Fibroblast of the aortic adventitia (primary cell): ENCODE results near the gene IPO5. TPM values are rescaled to one million over a fixed set of nuclear protein-coding genes. Genes with fewer than 3 reads are reported as not detected.

ENCODE experiments used
- DNase-seq: peaks from one replicate; pipeline ENCODE4 v3.0.0-alpha.2; 2010; ENCODE audit warnings: low read depth
- H3K4me3 ChIP-seq: 2 replicates; pipeline ENCODE4 v1.5.1; 2011; ENCODE audit warnings: low read depth, mild to moderate bottlenecking, control low read depth, low read length, moderate library complexity
- CTCF ChIP-seq: IDR thresholded peaks from 2 replicates; pipeline ENCODE4 v1.5.1; 2011; ENCODE audit warnings: mild to moderate bottlenecking, low read length, control low read depth, inconsistent platforms; ENCODE audit not compliant: insufficient read depth
- total RNA-seq: library from RNA; depleted of rRNA; stranded (reverse); fragments of >200 nt; gene quantifications from 2 replicates; pipeline ENCODE4 v1.2.3, GENCODE V29; 2012; ENCODE audit warnings: low replicate concordance

Gene IPO5
- total RNA-seq, 1 donor: 286 TPM

GRCh38 chr13:97977982-97978381 lies 24.5 kb downstream of the IPO5 start:
- TF ChIP-seq CTCF: no peak
- peak overlapping the region; percentile 85 for H3K4me3 ChIP-seq
- peak; percentile 7 for DNase-seq

- peak overlapping the region; percentile 85 for H3K4me3 ChIP-seq
- TF ChIP-seq CTCF: no peak
- peak; percentile 43 for DNase-seq
Observed at GRCh38 chr13:97978651-97979050, 25.2 kb downstream of the IPO5 start.

GRCh38 chr13:97979051-97979450 lies 25.6 kb downstream of the IPO5 start:
- H3K4me3 ChIP-seq: no peak overlapping the region
- TF ChIP-seq CTCF: no peak

GRCh38 chr13:97979556-97979955 lies 26.1 kb downstream of the IPO5 start:
- no peak for TF ChIP-seq CTCF
- no peak for DNase-seq
- H3K4me3 ChIP-seq: no peak overlapping the region

More at GRCh38 chr13:97979051-97979450, 25.6 kb downstream of the IPO5 start:
- DNase-seq: peak; percentile 36

- H3K4me3 ChIP-seq: no peak overlapping the region
- peak; percentile 41 for DNase-seq
- no peak for TF ChIP-seq CTCF
Observed at GRCh38 chr13:97982286-97982685, 28.8 kb downstream of the IPO5 start.

- DNase-seq: no peak
- no peak for TF ChIP-seq CTCF
Observed at GRCh38 chr13:97986835-97987234, 33.4 kb downstream of the IPO5 start.

GRCh38 chr13:97999653-98000052 lies 46.2 kb downstream of the IPO5 start:
- TF ChIP-seq CTCF: no peak
- no peak for DNase-seq

More at GRCh38 chr13:97986835-97987234, 33.4 kb downstream of the IPO5 start:
- no peak overlapping the region for H3K4me3 ChIP-seq

More at GRCh38 chr13:97999653-98000052, 46.2 kb downstream of the IPO5 start:
- no peak overlapping the region for H3K4me3 ChIP-seq
